ENCODE results near the gene ARF1.

ARF1 gene

GRCh38 chr1:228134591-228134990 lies 52.1 kb downstream of the ARF1 start:
- DNase-seq: no peak

DNA sequence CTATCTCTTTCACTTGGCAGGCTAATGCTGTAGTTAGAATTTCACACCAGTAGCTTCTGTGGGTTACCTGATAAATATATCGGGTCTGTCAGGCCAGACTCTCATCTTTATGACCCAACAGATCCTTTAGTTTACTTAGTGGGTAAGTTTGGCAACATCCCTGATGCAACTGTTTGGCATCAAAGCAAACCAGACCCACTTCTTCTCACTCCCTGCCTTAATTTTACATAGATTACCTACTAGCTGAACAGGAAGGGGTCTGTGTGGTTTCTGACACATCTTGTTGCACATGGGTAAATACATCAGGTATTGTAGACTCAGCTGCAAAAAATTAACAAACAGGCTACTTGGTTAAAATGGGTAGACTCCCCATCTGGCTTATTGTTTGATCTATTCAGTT lies 54.4 kb downstream of the ARF1 start:
- DNase-seq: no peak

GRCh38 chr1:228139406-228139930 lies 57.0 kb downstream of the ARF1 start:
- no peak for DNase-seq

DNA sequence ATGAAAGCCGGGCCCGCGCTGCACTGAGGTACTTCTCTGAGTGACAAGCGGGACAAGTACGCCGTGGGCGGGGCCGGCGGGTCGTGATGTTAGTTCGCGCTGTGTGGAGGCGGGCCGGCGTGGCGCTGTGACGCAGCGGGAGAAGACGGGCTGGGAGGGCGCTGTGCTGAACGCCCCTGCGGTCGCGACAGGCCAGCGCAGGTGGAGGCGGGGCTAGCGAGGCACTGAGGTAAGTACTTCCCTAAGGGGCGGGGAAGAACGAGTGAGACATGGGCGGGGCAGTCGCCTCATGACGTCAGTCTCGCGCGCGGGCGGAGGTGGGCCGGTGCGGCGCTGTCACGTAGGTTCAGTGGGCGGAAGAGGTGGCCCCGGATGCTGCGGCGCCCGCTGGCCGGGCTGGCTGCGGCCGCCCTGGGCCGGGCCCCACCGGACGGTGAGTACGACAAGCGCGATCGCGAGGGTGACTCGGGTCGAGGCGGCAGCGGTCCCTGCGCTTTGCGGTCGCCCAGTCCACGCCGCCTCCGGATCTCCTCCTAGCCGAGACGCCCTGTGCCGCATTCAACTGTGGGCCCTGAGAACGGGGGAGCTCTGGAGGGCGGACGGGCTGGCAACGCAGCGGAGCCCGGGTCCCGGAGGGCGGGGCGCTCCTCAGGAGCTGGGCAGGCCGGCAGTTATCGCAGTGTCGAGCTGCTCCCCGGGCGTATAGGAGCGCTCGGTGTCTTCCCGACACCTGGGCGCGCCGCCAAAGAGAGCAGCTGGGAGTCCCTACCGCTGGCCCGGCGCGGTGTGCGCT lies 57.6 kb downstream of the ARF1 start, which contains the start of gene GUK1:
TSS of gene GUK1 (plus strand) at position 349 of the 793 bp plus-strand sequence. CDS start at position 373, 24 bp downstream.
- DNase-seq: peak; percentile 98 to 100

GRCh38 chr1:228140724-228141225 lies 58.3 kb downstream of the ARF1 start:
- no peak for DNase-seq

GRCh38 chr1:228141226-228142044 lies 58.9 kb downstream of the ARF1 start:
- DNase-seq: no peak

GRCh38 chr1:228142155-228142691 lies 59.7 kb downstream of the ARF1 start:
- no peak for DNase-seq

GRCh38 chr1:228142701-228143136 lies 60.2 kb downstream of the ARF1 start:
- DNase-seq: no peak

- DNase-seq: no peak
Measured at GRCh38 chr1:228143480-228144192, 61.1 kb downstream of the ARF1 start.

DNA sequence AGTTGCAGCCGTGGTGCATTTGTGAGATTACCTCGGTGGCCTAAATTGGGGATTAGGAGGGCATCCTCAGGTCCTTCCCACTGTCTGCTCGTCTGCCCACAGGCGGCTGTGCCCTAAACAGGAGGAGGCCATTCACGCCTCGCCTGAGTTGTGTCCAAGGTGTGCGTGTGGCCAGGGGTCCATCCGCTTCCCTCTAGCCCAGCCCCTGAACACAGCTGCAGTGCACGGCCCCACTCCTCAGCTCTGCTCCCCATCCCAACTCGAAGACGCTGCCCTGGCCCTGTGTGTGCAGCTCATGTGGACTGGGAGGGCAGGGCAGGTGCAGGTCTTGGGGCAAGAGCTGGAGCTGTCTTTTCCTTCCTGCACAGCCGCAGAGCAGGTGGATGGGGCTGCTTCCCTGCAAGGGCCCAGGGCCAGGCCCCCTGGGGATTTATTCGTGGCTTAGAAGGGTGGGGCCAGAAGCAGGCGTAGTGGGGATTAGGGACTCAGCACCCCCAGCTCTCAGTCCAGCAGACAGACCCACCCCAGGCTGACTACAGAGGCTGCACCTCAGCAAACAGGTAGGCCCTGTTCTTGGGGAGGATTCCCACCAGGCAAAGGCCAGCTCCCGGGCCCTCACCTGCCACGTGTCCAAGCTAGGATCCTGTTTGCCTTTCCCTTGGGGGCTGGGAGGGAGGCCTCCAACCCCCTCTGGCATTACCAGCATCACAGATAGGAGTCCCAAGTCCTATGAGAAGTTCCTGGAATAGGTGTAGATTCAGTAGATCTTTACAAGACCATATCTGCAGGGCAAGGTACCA lies 61.9 kb downstream of the ARF1 start:
- no peak for DNase-seq

- no peak for DNase-seq
Measured at GRCh38 chr1:228144993-228145343, 62.5 kb downstream of the ARF1 start.

- no peak for DNase-seq
Measured at GRCh38 chr1:228145463-228146416, 63.2 kb downstream of the ARF1 start.

- DNase-seq: no peak
Measured at GRCh38 chr1:228146417-228147150, 64.1 kb downstream of the ARF1 start.

DNA sequence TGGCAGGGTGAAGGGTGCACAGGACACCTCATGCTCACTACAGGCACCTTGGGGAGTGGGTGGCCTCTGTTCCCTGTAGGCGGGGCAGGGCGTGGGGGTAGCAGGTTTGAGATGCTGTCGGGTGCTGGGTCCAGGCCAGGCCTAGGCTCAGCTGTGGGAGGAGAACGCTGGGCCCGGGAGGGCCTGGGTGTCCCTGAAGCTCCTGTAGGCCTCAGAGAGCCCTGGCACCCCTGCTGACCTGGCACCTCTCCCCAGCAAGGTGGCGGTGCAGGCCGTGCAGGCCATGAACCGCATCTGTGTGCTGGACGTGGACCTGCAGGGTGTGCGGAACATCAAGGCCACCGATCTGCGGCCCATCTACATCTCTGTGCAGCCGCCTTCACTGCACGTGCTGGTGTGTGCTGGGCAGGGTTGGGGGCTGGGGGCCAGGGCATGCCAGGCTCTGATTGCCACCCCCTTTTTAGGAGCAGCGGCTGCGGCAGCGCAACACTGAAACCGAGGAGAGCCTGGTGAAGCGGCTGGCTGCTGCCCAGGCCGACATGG lies 64.7 kb downstream of the ARF1 start:
- no peak for DNase-seq

DNA sequence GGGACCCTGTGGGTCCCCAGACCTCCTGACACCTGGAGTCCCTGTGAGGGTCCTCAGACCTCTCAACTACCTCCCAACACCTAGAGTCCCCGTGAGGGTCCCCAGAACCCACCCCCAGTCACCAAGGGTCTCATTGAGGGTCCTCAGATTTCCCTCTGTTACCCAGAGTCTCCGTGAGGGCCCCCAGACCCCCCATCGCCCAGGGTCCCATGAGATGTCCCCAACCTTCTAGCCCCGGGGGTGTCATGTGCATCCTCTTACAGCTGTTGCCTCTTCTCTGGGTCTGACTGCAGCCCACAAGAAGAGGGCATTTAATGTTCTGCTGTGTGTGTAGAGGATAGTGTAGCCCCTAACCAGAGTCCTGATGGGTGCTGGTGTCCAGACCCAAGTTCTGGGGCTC lies 65.3 kb downstream of the ARF1 start:
- no peak for DNase-seq

DNA sequence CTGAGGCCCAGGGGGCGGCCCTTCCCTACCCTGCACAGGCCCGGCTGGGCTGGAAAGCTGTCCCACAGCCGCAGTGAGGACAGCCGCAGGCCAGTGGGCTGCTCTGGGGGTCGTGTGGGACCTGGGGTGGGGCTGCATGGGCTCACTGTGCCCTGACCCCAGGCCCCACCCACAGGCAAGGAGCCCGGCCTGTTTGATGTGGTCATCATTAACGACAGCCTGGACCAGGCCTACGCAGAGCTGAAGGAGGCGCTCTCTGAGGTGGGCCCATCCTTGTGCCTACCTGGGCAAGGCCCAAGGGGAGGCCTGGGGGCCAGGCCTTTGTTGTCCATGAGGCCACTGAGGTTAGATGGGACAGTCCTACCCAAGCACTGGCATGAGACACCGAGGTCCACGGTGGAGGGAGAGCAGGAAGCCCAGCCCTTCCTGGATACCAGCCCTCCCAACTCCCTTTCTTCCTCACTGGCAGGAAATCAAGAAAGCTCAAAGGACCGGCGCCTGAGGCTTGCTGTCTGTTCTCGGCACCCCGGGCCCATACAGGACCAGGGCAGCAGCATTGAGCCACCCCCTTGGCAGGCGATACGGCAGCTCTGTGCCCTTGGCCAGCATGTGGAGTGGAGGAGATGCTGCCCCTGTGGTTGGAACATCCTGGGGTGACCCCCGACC lies 65.8 kb downstream of the ARF1 start:
- no peak for DNase-seq
